Neutrophil (primary cell): ENCODE results near the gene TAS2R7.

ENCODE experiments used
- H3K27ac ChIP-seq: fragments of 200-600 bp; sonication (generic); 2 replicates; pipeline ENCODE4 v1.5.1; 2016; ENCODE audit warnings: mild to moderate bottlenecking, moderate library complexity
- H3K27me3 ChIP-seq: fragments of 200-600 bp; sonication (generic); 2 replicates; pipeline ENCODE4 v1.6.0; 2016; ENCODE audit warnings: mild to moderate bottlenecking
- H3K36me3 ChIP-seq: fragments of 200-600 bp; sonication (generic); 2 replicates; pipeline ENCODE4 v1.5.1; 2017
- H3K4me1 ChIP-seq, 2 experiments: fragments of 200-600 bp in 1 of 2; sonication (generic) in 1 of 2; 1 replicate in 1 of 2; 2 replicates in 1 of 2; pipeline versions ENCODE4 v1.5.1 to v1.6.1; 2013 to 2016; ENCODE audit warnings: low read depth in 1 of 2, low read length in 1 of 2, mild to moderate bottlenecking in 1 of 2, moderate library complexity in 1 of 2; ENCODE audit not compliant: control insufficient read depth in 1 of 2, insufficient read depth in 1 of 2
- H3K4me3 ChIP-seq, 2 experiments: fragments of 200-600 bp in 1 of 2; sonication (generic) in 1 of 2; 1 replicate in 1 of 2; 2 replicates in 1 of 2; pipeline ENCODE4 v1.5.1; 2013 to 2016; ENCODE audit warnings: low read depth in 1 of 2, low read length in 1 of 2, mild to moderate bottlenecking in 1 of 2, moderate library complexity in 1 of 2
- H3K9me3 ChIP-seq: fragments of 200-600 bp; sonication (generic); 2 replicates; pipeline ENCODE4 v1.5.1; 2016
- TF ChIP-seq, protein P1 (sequence below): fragments of 200-600 bp; sonication (generic); IDR thresholded peaks from 2 replicates; pipeline ENCODE4 v1.5.1; 2016; ENCODE audit warnings: antibody characterized with exemption

The TAS2R7 gene

DNA sequence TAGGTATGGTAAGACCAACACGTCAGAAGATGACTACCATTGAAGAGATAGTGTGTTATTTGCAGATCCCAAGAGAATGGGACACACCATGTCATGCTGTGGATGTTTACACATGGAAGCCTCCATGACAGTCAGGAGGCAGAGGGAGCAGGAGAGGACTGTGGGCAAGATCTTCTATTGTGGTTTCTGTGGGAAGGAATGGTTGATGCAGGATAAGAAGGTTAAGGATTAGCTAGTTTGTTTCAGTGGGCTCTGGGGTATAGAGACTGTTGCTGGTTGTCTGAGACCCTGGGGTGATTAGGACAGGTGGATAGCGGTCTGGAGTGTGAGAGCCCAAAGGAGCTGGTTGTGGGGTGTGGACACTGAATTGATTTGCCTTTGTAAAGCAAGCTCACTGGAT is 23.3 kb downstream of the TAS2R7 start:
- no peaks in the 10 kb centered on the region for H3K36me3 ChIP-seq
- no peaks in the 10 kb centered on the region for H3K4me1 ChIP-seq
- no peak overlapping the region for H3K4me3 ChIP-seq
- no peaks in the 10 kb centered on the region for H3K9me3 ChIP-seq
- TF ChIP-seq, protein P1, sequence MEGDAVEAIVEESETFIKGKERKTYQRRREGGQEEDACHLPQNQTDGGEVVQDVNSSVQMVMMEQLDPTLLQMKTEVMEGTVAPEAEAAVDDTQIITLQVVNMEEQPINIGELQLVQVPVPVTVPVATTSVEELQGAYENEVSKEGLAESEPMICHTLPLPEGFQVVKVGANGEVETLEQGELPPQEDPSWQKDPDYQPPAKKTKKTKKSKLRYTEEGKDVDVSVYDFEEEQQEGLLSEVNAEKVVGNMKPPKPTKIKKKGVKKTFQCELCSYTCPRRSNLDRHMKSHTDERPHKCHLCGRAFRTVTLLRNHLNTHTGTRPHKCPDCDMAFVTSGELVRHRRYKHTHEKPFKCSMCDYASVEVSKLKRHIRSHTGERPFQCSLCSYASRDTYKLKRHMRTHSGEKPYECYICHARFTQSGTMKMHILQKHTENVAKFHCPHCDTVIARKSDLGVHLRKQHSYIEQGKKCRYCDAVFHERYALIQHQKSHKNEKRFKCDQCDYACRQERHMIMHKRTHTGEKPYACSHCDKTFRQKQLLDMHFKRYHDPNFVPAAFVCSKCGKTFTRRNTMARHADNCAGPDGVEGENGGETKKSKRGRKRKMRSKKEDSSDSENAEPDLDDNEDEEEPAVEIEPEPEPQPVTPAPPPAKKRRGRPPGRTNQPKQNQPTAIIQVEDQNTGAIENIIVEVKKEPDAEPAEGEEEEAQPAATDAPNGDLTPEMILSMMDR = no peak
- H3K27me3 ChIP-seq = peaks cover under 1% of the 10 kb centered on the region
- no peak overlapping the region for H3K27ac ChIP-seq

DNA sequence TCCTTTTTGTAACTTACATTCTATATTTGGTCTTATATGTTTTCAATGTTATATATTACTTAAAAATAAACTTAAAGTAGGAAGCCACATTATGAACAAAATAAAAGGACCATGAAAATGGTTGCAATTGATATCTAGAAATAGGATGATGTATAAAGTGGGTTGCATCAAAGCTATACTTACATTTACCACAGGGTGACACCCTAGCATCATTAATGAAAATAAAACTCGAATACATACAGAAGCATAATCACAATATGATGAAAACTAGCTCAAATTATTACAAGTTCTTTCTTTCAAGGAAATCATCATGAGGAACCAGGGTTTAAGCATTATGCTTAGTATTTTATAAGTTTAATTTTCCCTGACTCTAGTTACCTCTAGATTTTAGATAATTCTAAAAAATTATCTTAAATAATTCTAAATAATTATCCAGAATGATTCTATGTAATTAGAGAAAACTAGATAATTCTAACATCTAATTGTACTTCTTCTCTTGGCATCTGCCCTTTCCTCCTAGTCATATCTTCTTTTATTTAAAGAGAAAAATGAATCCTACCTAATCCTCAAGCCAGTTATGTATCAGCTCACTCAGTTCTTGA is 31.2 kb downstream of the TAS2R7 start:
- H3K9me3 ChIP-seq = no peaks in the 10 kb centered on the region
- peaks cover 72% of the 10 kb centered on the region for H3K27me3 ChIP-seq
- H3K4me1 ChIP-seq = no peaks in the 10 kb centered on the region
- no peaks in the 10 kb centered on the region for H3K36me3 ChIP-seq
- TF ChIP-seq, protein P1 = no peak
- no peak overlapping the region for H3K27ac ChIP-seq
- no peak overlapping the region for H3K4me3 ChIP-seq

DNA sequence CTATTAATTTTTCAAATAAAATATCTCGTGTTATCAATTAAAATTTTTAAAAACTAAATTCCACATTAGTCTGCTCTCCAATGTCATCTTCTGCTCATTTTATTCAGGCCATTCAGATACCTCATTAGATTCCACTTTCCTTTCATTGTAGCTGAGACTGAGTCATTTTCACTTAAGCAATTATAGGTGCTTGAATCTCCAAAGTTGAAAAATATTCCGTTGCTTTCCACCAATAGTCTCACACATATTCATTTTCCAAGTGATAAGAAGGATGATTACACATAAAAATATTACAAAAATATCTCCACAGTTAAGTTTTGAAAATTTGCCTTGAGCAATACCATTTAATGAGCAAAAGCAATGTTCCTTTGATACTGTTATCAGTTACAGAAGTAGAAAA is 42.8 kb downstream of the TAS2R7 start:
- TF ChIP-seq, protein P1 = no peak
- Histone ChIP-seq H3K27ac (no peak overlapping the region), H3K36me3 (no peaks in the 10 kb centered on the region), H3K4me1 (no peaks in the 10 kb centered on the region), H3K27me3 (peaks cover 22% of the 10 kb centered on the region), H3K9me3 (no peaks in the 10 kb centered on the region), H3K4me3 (no peak overlapping the region)

DNA sequence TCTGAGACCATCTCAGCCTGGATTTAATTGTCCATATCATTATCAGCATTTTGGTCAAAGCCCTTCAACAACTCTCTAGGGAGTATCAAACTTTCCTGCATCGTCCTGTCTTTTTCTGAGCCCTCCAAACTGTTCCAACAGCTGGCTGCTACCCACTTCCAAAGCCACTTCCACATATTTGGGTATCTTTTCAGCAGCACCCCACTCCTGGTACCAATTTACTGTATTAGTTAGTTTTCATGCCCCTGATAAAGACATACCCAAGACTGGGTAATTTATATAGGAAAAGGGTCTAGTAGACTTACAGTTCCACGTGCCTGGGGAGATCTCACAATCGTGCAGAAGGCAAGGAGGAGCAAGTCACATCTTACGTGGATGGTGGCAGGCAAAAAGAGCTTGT is 46.2 kb downstream of the TAS2R7 start:
- Histone ChIP-seq H3K27me3 (peaks cover 39% of the 10 kb centered on the region), H3K4me3 (no peak overlapping the region), H3K4me1 (no peaks in the 10 kb centered on the region), H3K27ac (no peak overlapping the region), H3K9me3 (no peaks in the 10 kb centered on the region), H3K36me3 (no peaks in the 10 kb centered on the region)
- TF ChIP-seq, protein P1 = no peak

DNA sequence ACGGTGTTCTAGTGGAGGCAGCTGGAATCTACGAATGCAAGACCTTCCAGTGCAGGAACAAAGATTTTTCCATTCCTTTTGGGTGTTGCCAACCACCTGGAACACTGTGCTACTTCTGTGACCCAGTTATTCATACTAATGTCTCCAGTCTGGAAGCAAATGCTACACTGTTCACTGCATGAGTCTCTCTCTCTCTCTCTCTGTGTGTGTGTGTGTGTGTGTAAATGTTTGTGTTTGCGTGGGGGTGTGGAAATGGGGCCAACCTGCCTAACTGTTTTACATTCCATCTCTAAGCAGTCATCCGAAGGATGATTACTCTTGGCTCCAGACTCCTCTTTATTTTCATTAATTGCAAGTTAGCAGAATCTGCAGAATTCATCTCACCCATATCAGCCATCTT is 49.4 kb downstream of the TAS2R7 start:
- no peak overlapping the region for H3K27ac ChIP-seq
- peaks cover 52% of the 10 kb centered on the region for H3K27me3 ChIP-seq
- no peaks in the 10 kb centered on the region for H3K9me3 ChIP-seq
- no peak overlapping the region for H3K4me3 ChIP-seq
- H3K36me3 ChIP-seq = no peaks in the 10 kb centered on the region
- TF ChIP-seq, protein P1 = no peak
- H3K4me1 ChIP-seq = peaks cover 5 to 8% of the 10 kb centered on the region in 2 experiments
